HepG2 (cell line): Measurements from ENCODE around the gene GPR107. TPM values are rescaled to one million over a fixed set of nuclear protein-coding genes. Genes with fewer than 3 reads are reported as not detected.
A peak's percentile ranks its signal among the peaks of the same experiment; 100 is the strongest.

Experiments used
- CCAR2 ChIP-seq: fragments of 200-400 bp; formaldehyde crosslinking; optimal IDR thresholded peaks from 2 replicates; pipeline ENCODE3; 2018; ENCODE audit warnings: low read depth, mild to moderate bottlenecking, low read length, moderate library complexity
- CEBPG ChIP-seq: IDR thresholded peaks from 2 replicates; pipeline ENCODE4 v1.6.1; 2016
- ERF ChIP-seq: IDR thresholded peaks from 2 replicates; pipeline ENCODE4 v1.6.1; 2018; ENCODE audit warnings: missing biosample characterization, missing genetic modification reagents
- GPBP1L1 ChIP-seq: sonication (generic); formaldehyde crosslinking; IDR thresholded peaks from 2 replicates; pipeline ENCODE4 v1.5.0; 2020; ENCODE audit warnings: mild to moderate bottlenecking, missing genetic modification reagents
- IRX3 ChIP-seq: sonication (generic); formaldehyde crosslinking; IDR thresholded peaks from 2 replicates; pipeline ENCODE4 v1.8.1; 2023; ENCODE audit warnings: mild to moderate bottlenecking, low read depth, missing genetic modification reagents, borderline replicate concordance
- KLF16 ChIP-seq, 2 experiments: sonication (generic) in 1 of 2; formaldehyde crosslinking in 1 of 2; IDR thresholded peaks; 2 replicates each; pipeline versions ENCODE4 v1.6.1 to v1.8.0; 2016 to 2023; ENCODE audit warnings: missing genetic modification reagents in 2 of 2, missing compliant biosample characterization in 1 of 2
- NFYB ChIP-seq: sonication (generic); formaldehyde crosslinking; IDR thresholded peaks from 2 replicates; pipeline ENCODE4 v1.4.0; 2020; ENCODE audit warnings: missing genetic modification reagents
- PATZ1 ChIP-seq: sonication (generic); formaldehyde crosslinking; IDR thresholded peaks from 2 replicates; pipeline ENCODE4 v1.4.0; 2020; ENCODE audit warnings: missing genetic modification reagents
- TCF12 ChIP-seq, 2 experiments: fragments of 450-650 bp in 1 of 2; sonication (generic) in 1 of 2; formaldehyde crosslinking in 1 of 2; IDR thresholded peaks; 2 replicates each; pipeline versions ENCODE4 v1.6.1 to v1.8.0; 2017 to 2022; ENCODE audit warnings: antibody characterized with exemption in 1 of 2, mild to moderate bottlenecking in 1 of 2, missing genetic modification reagents in 1 of 2, moderate library complexity in 1 of 2
- ZBTB8A ChIP-seq: sonication (generic); formaldehyde crosslinking; IDR thresholded peaks from 2 replicates; pipeline ENCODE4 v1.4.0; 2020; ENCODE audit warnings: mild to moderate bottlenecking, low read depth, missing genetic modification reagents, borderline replicate concordance
- ZFP36L1 ChIP-seq: sonication (generic); formaldehyde crosslinking; IDR thresholded peaks from 2 replicates; pipeline ENCODE4 v1.8.0; 2022; ENCODE audit warnings: mild to moderate bottlenecking, missing genetic modification reagents, moderate library complexity
- ZFX ChIP-seq: sonication (generic); formaldehyde crosslinking; IDR thresholded peaks from 2 replicates; pipeline ENCODE4 v1.4.0; 2020; ENCODE audit warnings: mild to moderate bottlenecking, low read depth, missing genetic modification reagents, moderate library complexity
- ZHX1 ChIP-seq: sonication (generic); formaldehyde crosslinking; IDR thresholded peaks from 2 replicates; pipeline ENCODE4 v1.8.1; 2022; ENCODE audit warnings: low read depth, mild to moderate bottlenecking, missing genetic modification reagents
- ZNF800 ChIP-seq: sonication (generic); formaldehyde crosslinking; IDR thresholded peaks from 2 replicates; pipeline ENCODE4 v1.4.0; 2020; ENCODE audit warnings: missing genetic modification reagents
- ZNF883 ChIP-seq: sonication (generic); formaldehyde crosslinking; IDR thresholded peaks from 2 replicates; pipeline ENCODE4 v1.5.1; 2020; ENCODE audit warnings: mild to moderate bottlenecking, missing genetic modification reagents; ENCODE audit errors: not compliant biosample characterization
- polyA plus RNA-seq, 8 experiments: library from polyadenylated mRNA; depleted of rRNA in 3 of 8; stranded (reverse) in 7 of 8; unstranded in 1 of 8; fragments of >200 nt; fragmentation: Illumina TruSeq in 4 of 8; extraction: Trizol in 4 of 8; gene quantifications; 2 replicates each; pipeline versions ENCODE4 v1.2.1 to v1.2.3, GENCODE V29; 2011 to 2016; ENCODE audit warnings: low read depth in 4 of 8, missing spikeins in 1 of 8, mixed read lengths in 1 of 8; ENCODE audit not compliant: insufficient read depth in 1 of 8
- total RNA-seq, 5 experiments: library from RNA; depleted of rRNA; stranded (reverse); fragments of >200 nt; fragmentation: Illumina TruSeq; extraction: Trizol; gene quantifications; 2 replicates each; pipeline ENCODE4 v1.2.3, GENCODE V29; 2016; ENCODE audit warnings: low read depth in 1 of 5
- TF ChIP-seq, protein P1 (sequence below): sonication (generic); formaldehyde crosslinking; IDR thresholded peaks from 2 replicates; pipeline ENCODE4 v1.8.1; 2023; ENCODE audit warnings: mild to moderate bottlenecking, moderate library complexity, missing genetic modification reagents
- TF ChIP-seq, protein P2 (sequence below): sonication (generic); formaldehyde crosslinking; IDR thresholded peaks from 2 replicates; pipeline ENCODE4 v1.8.1; 2023; ENCODE audit warnings: mild to moderate bottlenecking, missing genetic modification reagents

GPR107 gene
- total and polyA plus RNA-seq, 2 of the 13 experiments (the other 11 are each of a cell fraction or from before 2014, with no cell fraction given) = 22.5 to 24.4 TPM

DNA sequence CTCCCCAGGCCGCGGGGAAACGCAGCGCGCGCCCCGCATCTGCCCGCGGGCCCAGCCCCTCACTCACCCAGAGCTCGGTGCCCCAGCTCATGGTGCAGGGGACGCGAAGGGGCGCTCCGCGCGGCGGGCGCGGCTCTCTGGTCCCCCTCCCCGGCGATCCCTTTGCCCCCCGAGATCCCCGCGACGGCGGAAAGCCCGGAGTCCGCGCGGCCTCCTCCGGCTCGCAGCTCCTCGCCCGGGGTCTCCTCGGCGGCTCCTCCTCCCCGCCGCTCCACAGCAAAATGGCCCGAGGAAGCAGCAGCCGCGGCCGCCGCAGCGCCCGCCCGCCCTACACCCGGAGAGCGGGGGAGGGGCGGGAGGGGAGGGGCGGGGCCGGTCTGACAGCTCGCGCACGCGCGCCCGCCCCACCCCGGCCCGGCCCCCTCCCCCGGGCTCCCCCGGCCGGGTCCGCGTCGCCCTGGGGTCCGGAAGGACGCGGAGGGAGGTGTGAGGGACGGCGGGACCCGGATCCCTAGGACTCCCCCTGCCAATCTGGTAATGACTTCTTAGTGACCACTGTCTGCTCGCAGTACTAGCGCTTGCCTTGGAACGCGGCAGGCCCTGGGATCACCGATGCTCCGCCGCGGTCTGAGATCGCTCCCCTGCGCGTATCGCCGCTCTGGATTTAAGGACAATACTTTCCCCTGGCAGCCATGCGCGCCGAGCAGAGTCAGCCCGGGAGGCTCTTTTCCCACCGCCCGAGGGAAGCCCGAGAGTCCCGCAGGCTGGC lies 10.6 kb upstream of the GPR107 start, which contains the start of gene FNBP1 (continued):
- TF ChIP-seq, protein P1, sequence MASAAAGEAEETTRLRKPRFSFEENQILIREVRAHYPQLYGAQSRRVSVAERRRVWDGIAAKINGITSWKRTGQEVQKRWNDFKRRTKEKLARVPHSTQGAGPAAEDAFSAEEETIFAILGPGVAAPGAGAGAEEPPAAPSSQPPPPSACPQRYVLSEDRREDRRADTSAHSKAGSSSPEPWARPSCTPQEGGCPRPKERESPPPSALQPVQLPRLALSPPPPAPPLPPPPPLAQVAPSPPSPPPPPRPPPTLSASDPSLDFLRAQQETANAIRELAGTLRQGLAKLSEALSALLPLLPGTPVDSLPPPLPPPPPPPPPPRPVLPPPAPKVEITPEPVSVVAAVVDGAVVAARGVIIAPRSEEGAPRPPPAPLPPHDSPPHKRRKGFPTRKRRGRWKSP (CRISPR knock-in tag) = peak; percentile 90; the same call in 1 of the 2 replicates
- TF ChIP-seq ZNF800 (CRISPR knock-in tag) (peak; percentile 80), ZBTB8A (CRISPR knock-in tag) (no peak), IRX3 (CRISPR knock-in tag) (no peak), KLF16 (CRISPR knock-in tag; IDR thresholded peaks at IDR 0.05) (0 out of 4 replicates have a peak, but pooled peaks of 1 of the 2 experiments have one; percentile 43), ZHX1 (CRISPR knock-in tag) (no peak), PATZ1 (0 out of 2 replicates have a peak, but pooled peaks have one; percentile 41), ZNF883 (CRISPR knock-in tag) (peak; percentile 21), ZFX (peak; percentile 82), NFYB (0 out of 2 replicates have a peak, but pooled peaks have one; percentile 4), GPBP1L1 (CRISPR knock-in tag) (no peak), ERF (CRISPR knock-in tag) (no peak), TCF12 (IDR thresholded peaks at IDR 0.05) (no peak), TCF12 (CRISPR knock-in tag; IDR thresholded peaks at IDR 0.05) (no peak), ZFP36L1 (CRISPR knock-in tag) (peak; percentile 80; the same call in 1 of the 2 replicates), CEBPG (no peak), CCAR2 (no peak)
- TF ChIP-seq, protein P2, sequence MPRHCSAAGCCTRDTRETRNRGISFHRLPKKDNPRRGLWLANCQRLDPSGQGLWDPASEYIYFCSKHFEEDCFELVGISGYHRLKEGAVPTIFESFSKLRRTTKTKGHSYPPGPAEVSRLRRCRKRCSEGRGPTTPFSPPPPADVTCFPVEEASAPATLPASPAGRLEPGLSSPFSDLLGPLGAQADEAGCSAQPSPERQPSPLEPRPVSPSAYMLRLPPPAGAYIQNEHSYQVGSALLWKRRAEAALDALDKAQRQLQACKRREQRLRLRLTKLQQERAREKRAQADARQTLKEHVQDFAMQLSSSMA (CRISPR knock-in tag) = no peak
